ENCODE results near the gene TMEM184C. TPM values are rescaled to one million over a fixed set of nuclear protein-coding genes. Genes with fewer than 3 reads are reported as not detected.

TMEM184C gene
- total RNA-seq, 1 experiment from 2014 or later, result 43.8 TPM

DNA sequence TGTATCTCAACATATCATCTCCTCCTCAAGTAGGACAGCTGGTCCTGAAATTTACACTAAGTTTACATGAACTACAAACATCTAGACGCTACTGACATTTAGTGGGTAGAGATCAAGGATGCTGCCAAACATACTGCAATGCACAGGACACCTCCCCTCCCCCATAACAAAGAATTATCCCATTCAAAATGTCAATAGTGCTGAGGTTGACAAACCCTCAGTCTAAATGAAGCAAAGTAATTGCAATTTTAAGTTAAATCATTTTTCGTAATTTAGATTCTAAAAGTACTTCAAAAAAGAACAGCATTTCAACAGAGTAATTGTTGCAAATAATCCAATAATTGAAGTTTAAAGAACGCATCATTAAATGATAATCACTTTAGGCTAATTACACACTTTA, 65.6 kb downstream of the TMEM184C start:
- no peaks in the 10 kb centered on the region for H3K9me3 ChIP-seq (ENCODE audit: control insufficient read depth, low read depth, low read length)
- no peak overlapping the region for H4K91ac ChIP-seq (ENCODE audit: insufficient read length, low read depth, low read length)
- Mint-ChIP-seq H3K27me3 (ENCODE audit: low read depth) (peaks cover 9% of the 10 kb centered on the region), H3K4me3 (peak overlapping the region; percentile 83 to 87), H3K4me1 (peaks cover 19 to 21% of the 10 kb centered on the region in 2 experiments), H3K9me3 (peaks cover 0 to 4% of the 10 kb centered on the region in 2 experiments; a peak in 2 of 5 replicates), H3K36me3 (ENCODE audit: insufficient read depth in 1 of 3, low read depth in 3 of 3) (peaks cover 3 to 15% (median 8%) of the 10 kb centered on the region in 3 experiments; a peak in 6 of 7 replicates), H3K27ac (no peak overlapping the region)
- no peak overlapping the region for H3K14ac ChIP-seq (ENCODE audit: insufficient read depth, low read length)
- no peak overlapping the region for H3T11ph ChIP-seq (ENCODE audit: low read length)
- DNase-seq, result no peak
- no peak overlapping the region for H3K56ac ChIP-seq (ENCODE audit: insufficient read length, low read depth, low read length)
- H2BK12ac ChIP-seq (ENCODE audit: insufficient read length, low read depth, low read length), result no peak overlapping the region
- peak overlapping the region; percentile 64 for H3K4me2 ChIP-seq (ENCODE audit: insufficient read depth, insufficient read length, low read length)
- H2BK120ac ChIP-seq (ENCODE audit: low read depth, low read length, poor library complexity, severe bottlenecking), result no peak overlapping the region
- peaks cover 5% of the 10 kb centered on the region for H3K79me1 ChIP-seq (ENCODE audit: insufficient read depth, low read depth, low read length, poor library complexity, severe bottlenecking)
- H2BK5ac ChIP-seq (ENCODE audit: insufficient read length, low read length), result no peak overlapping the region
- H2BK20ac ChIP-seq (ENCODE audit: low read depth, low read length, poor library complexity, severe bottlenecking), result no peak overlapping the region
- no peaks in the 10 kb centered on the region for H3K4me1 ChIP-seq (ENCODE audit: insufficient read depth, low read length)
- no peak overlapping the region for H3K23ac ChIP-seq (ENCODE audit: insufficient read length, low read depth, low read length)
- peaks cover 8% of the 10 kb centered on the region for H3K23me2 ChIP-seq (ENCODE audit: insufficient read length, low read depth, low read length, poor library complexity, severe bottlenecking)
- no peaks in the 10 kb centered on the region for H3K27me3 ChIP-seq (ENCODE audit: insufficient read depth, low read length)
- H4K8ac ChIP-seq (replicated peaks; ENCODE audit: insufficient read length, low read depth, low read length), result no peak overlapping the region
- peaks cover 3% of the 10 kb centered on the region; the same call in 1 of the 2 replicates for H3K79me2 ChIP-seq (ENCODE audit: insufficient read depth, low read length)
- TF ChIP-seq, protein P1, sequence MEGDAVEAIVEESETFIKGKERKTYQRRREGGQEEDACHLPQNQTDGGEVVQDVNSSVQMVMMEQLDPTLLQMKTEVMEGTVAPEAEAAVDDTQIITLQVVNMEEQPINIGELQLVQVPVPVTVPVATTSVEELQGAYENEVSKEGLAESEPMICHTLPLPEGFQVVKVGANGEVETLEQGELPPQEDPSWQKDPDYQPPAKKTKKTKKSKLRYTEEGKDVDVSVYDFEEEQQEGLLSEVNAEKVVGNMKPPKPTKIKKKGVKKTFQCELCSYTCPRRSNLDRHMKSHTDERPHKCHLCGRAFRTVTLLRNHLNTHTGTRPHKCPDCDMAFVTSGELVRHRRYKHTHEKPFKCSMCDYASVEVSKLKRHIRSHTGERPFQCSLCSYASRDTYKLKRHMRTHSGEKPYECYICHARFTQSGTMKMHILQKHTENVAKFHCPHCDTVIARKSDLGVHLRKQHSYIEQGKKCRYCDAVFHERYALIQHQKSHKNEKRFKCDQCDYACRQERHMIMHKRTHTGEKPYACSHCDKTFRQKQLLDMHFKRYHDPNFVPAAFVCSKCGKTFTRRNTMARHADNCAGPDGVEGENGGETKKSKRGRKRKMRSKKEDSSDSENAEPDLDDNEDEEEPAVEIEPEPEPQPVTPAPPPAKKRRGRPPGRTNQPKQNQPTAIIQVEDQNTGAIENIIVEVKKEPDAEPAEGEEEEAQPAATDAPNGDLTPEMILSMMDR (conservative IDR thresholded peaks at IDR 0.05), result no peak
- no peak overlapping the region for H2AK5ac ChIP-seq (ENCODE audit: insufficient read length, low read length)
- no peak overlapping the region for H3K9ac ChIP-seq (ENCODE audit: extremely low read depth, insufficient read length, low read length)
- no peak overlapping the region for H3K18ac ChIP-seq (ENCODE audit: insufficient read length, low read depth, low read length)
- H4K20me1 ChIP-seq (ENCODE audit: control insufficient read depth, insufficient read depth, insufficient read length), result no peaks in the 10 kb centered on the region
- no peak overlapping the region for H2AFZ ChIP-seq (ENCODE audit: low read length)
- H2BK15ac ChIP-seq (ENCODE audit: low read depth, low read length), result no peak overlapping the region
- H3K4ac ChIP-seq (ENCODE audit: low read depth, low read length), result no peak overlapping the region
- H3K27ac ChIP-seq (ENCODE audit: insufficient read length, low read depth, low read length), result no peak overlapping the region
- H4K5ac ChIP-seq (ENCODE audit: insufficient read length, low read depth, low read length), result no peak overlapping the region
- WGBS (ENCODE audit: extremely low coverage, insufficient read length, low lambda C conversion rate), result no CpG with 5 or more reads among the region's 3 CpGs
